ENCODE results near the gene PRODH2. TPM values are rescaled to one million over a fixed set of nuclear protein-coding genes. Genes with fewer than 3 reads are reported as not detected.

Gene PRODH2
- total RNA-seq, 2 experiments from 2014 or later = not detected

DNA sequence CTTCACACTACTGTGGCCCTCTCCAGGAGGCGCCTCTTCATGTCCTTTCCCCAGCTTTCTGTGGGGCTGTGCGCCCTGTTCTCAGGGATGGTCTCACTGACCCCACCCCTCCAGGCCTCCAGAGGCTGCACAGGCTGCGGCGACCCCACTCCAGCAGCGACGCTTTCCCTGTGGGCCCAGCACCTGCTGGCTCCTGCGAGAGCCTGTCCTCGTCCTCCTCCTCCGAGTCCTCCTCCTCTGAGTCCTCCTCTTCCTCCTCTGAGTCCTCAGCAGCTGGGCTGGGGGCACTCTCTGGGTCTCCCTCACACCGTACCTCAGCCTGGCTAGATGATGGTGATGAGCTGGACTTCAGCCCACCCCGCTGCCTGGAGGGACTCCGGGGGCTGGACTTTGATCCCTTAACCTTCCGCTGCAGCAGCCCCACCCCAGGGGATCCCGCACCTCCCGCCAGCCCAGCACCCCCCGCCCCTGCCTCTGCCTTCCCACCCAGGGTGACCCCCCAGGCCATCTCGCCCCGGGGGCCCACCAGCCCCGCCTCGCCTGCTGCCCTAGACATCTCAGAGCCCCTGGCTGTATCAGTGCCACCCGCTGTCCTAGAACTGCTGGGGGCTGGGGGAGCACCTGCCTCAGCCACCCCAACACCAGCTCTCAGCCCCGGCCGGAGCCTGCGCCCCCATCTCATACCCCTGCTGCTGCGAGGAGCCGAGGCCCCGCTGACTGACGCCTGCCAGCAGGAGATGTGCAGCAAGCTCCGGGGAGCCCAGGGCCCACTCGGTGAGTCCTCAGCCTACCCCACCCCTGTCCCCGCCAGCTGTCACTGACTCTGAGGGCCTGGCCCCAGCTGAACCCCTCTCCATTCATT, 26.1 kb downstream of the PRODH2 start:
- no peaks in the 10 kb centered on the region for H3K27me3 ChIP-seq (ENCODE audit: control insufficient read depth in 1 of 2, insufficient read depth in 2 of 2, low read length in 2 of 2)
- H3K4me3 ChIP-seq (ENCODE audit: low read length) = no peak overlapping the region
- H3K36me3 ChIP-seq (ENCODE audit: insufficient read depth, low read length) = peaks cover 7% of the 10 kb centered on the region
- TF ChIP-seq, protein P1, sequence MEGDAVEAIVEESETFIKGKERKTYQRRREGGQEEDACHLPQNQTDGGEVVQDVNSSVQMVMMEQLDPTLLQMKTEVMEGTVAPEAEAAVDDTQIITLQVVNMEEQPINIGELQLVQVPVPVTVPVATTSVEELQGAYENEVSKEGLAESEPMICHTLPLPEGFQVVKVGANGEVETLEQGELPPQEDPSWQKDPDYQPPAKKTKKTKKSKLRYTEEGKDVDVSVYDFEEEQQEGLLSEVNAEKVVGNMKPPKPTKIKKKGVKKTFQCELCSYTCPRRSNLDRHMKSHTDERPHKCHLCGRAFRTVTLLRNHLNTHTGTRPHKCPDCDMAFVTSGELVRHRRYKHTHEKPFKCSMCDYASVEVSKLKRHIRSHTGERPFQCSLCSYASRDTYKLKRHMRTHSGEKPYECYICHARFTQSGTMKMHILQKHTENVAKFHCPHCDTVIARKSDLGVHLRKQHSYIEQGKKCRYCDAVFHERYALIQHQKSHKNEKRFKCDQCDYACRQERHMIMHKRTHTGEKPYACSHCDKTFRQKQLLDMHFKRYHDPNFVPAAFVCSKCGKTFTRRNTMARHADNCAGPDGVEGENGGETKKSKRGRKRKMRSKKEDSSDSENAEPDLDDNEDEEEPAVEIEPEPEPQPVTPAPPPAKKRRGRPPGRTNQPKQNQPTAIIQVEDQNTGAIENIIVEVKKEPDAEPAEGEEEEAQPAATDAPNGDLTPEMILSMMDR (IDR thresholded peaks at IDR 0.05) = no peak
- Mint-ChIP-seq H3K4me1 (ENCODE audit: low read depth) (no peaks in the 10 kb centered on the region), H3K9me3 (no peaks in the 10 kb centered on the region), H3K36me3 (ENCODE audit: low read depth) (peaks cover 8% of the 10 kb centered on the region), H3K4me3 (no peak overlapping the region), H3K27me3 (no peaks in the 10 kb centered on the region), H3K27ac (no peak overlapping the region)
- ATAC-seq (ENCODE audit: poor library complexity) = no peak
- POLR2A ChIA-PET = no interaction called here
- no peak overlapping the region for H3K27ac ChIP-seq (ENCODE audit: low read depth in 1 of 2, low read length in 2 of 2)
- H3K4me1 ChIP-seq (ENCODE audit: insufficient read depth, low read length) = no peaks in the 10 kb centered on the region
- H3K9me3 ChIP-seq (ENCODE audit: control insufficient read depth in 1 of 2, insufficient read depth in 1 of 2, low read length in 2 of 2) = no peaks in the 10 kb centered on the region
- CTCF ChIA-PET = no interaction called here
- DNase-seq = no peak
- intact Hi-C loops (cut with DNase I, micrococcal nuclease) = no loop called here

DNA sequence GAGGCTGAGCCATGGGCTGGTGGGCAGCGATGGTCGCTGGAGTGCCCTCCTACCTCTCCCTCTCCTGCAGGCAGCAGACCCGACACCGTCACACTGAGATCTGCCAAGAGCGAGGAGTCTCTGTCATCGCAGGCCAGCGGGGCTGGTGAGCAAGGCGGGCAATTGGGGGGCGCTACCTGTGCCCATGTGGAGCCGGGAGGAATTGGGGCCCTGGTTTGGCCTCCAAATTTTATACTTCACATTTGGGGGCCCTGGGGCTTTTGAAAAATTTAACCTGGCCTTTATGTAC, 27.4 kb downstream of the PRODH2 start:
- no peak overlapping the region for H3K4me3 Mint-ChIP-seq
- ChIA-PET POLR2A (no interaction called here), CTCF (no interaction called here)
- Histone ChIP-seq H3K36me3 (ENCODE audit: insufficient read depth, low read length) (peaks cover 9% of the 10 kb centered on the region), H3K4me1 (ENCODE audit: insufficient read depth, low read length) (no peaks in the 10 kb centered on the region), H3K27me3 (ENCODE audit: control insufficient read depth in 1 of 2, insufficient read depth in 2 of 2, low read length in 2 of 2) (no peaks in the 10 kb centered on the region), H3K27ac (ENCODE audit: low read depth in 1 of 2, low read length in 2 of 2) (no peak overlapping the region), H3K4me3 (ENCODE audit: low read length) (no peak overlapping the region), H3K9me3 (ENCODE audit: control insufficient read depth in 1 of 2, insufficient read depth in 1 of 2, low read length in 2 of 2) (no peaks in the 10 kb centered on the region)
- intact Hi-C loops (cut with DNase I, micrococcal nuclease) = no loop called here
- H3K4me1 Mint-ChIP-seq (ENCODE audit: low read depth) = no peaks in the 10 kb centered on the region
- H3K36me3 Mint-ChIP-seq (ENCODE audit: low read depth) = peaks cover 13% of the 10 kb centered on the region
- H3K9me3 Mint-ChIP-seq = no peaks in the 10 kb centered on the region
- DNase-seq (no peak), ATAC-seq (ENCODE audit: poor library complexity) (no peak)
- H3K27me3 Mint-ChIP-seq = no peaks in the 10 kb centered on the region
- H3K27ac Mint-ChIP-seq = no peak overlapping the region
- TF ChIP-seq, protein P1 (IDR thresholded peaks at IDR 0.05) = no peak

DNA sequence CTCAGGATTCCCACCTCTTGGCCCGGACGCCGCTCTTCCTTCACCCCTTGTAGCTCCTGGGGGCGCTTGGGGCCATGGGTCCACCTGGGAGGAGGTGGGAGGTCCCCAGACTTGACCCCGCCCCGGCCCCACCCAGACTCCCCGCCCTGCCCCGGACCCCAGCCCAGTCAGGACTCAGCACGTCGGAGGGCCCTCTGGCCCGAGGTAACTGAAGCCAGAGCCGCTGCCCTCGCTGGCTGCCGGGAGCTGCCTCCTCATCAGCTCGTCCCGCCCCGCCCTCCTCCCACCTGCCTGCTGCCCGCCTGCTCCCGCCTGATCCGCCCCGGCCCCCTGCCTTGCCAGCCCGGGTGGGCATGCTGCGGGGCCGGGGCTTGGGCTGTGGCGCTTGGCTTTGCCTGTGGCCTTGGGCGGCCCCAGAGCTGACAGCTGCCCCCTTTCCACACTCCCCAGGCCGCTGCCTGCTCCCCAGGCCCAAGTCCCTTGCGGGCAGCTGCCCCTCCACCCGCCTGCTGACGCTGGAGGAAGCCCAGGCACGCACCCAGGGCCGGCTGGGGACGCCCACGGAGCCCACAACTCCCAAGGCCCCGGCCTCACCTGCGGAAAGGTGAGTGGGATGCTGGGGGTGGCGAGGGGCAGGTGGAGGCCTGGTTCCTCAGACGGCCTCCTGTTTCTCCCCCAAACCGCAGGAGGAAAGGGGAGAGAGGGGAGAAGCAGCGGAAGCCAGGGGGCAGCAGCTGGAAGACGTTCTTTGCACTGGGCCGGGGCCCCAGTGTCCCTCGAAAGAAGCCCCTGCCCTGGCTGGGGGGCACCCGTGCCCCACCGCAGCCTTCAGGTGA, 27.9 kb downstream of the PRODH2 start:
- H3K27ac Mint-ChIP-seq = no peak overlapping the region
- Histone ChIP-seq H3K36me3 (ENCODE audit: insufficient read depth, low read length) (peaks cover 9% of the 10 kb centered on the region), H3K27ac (ENCODE audit: low read depth in 1 of 2, low read length in 2 of 2) (no peak overlapping the region), H3K4me1 (ENCODE audit: insufficient read depth, low read length) (no peaks in the 10 kb centered on the region), H3K4me3 (ENCODE audit: low read length) (no peak overlapping the region), H3K27me3 (ENCODE audit: control insufficient read depth in 1 of 2, insufficient read depth in 2 of 2, low read length in 2 of 2) (no peaks in the 10 kb centered on the region), H3K9me3 (ENCODE audit: control insufficient read depth in 1 of 2, insufficient read depth in 1 of 2, low read length in 2 of 2) (no peaks in the 10 kb centered on the region)
- H3K4me3 Mint-ChIP-seq = no peak overlapping the region
- H3K9me3 Mint-ChIP-seq = no peaks in the 10 kb centered on the region
- ATAC-seq (ENCODE audit: poor library complexity) (no peak), DNase-seq (no peak)
- no peaks in the 10 kb centered on the region for H3K27me3 Mint-ChIP-seq
- no peaks in the 10 kb centered on the region for H3K4me1 Mint-ChIP-seq (ENCODE audit: low read depth)
- intact Hi-C loops (cut with DNase I, micrococcal nuclease) = no loop called here
- TF ChIP-seq, protein P1 (IDR thresholded peaks at IDR 0.05) = no peak
- peaks cover 15% of the 10 kb centered on the region for H3K36me3 Mint-ChIP-seq (ENCODE audit: low read depth)
- ChIA-PET CTCF (no interaction called here), POLR2A (no interaction called here)
